Amniotic stem cell (primary cell): ENCODE measurements around the gene SULT1E1.

Source experiments
- DNase-seq: peaks from one replicate; lab custom pipeline; 2025; lab: John Stamatoyannopoulos, UW

Gene SULT1E1

DNA sequence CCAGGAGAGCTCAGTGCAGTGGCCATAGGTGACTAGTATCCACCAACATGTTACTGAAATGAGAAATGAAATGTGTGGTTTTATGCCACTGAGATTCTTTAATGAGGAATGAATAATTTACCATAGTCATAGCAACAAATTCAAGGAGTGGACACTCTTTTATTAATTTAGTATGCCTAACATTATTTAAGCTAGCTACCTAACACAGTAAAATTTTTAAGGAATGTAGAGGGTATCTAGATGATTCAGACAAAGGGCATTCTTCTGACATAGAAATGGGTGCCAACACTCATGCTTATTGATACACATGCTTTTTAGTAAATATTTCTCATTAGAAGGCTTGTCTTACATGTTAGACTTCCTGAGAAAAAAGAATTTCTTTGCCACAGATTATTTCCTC, 66.2 kb downstream of the SULT1E1 start:
- no peak for DNase-seq
